ENCODE results near the gene FAM50B.

The FAM50B gene

GRCh38 chr6:3805448-3806123 is 43.6 kb upstream of the FAM50B start:
- TF ChIP-seq, protein P1, sequence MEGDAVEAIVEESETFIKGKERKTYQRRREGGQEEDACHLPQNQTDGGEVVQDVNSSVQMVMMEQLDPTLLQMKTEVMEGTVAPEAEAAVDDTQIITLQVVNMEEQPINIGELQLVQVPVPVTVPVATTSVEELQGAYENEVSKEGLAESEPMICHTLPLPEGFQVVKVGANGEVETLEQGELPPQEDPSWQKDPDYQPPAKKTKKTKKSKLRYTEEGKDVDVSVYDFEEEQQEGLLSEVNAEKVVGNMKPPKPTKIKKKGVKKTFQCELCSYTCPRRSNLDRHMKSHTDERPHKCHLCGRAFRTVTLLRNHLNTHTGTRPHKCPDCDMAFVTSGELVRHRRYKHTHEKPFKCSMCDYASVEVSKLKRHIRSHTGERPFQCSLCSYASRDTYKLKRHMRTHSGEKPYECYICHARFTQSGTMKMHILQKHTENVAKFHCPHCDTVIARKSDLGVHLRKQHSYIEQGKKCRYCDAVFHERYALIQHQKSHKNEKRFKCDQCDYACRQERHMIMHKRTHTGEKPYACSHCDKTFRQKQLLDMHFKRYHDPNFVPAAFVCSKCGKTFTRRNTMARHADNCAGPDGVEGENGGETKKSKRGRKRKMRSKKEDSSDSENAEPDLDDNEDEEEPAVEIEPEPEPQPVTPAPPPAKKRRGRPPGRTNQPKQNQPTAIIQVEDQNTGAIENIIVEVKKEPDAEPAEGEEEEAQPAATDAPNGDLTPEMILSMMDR (IDR thresholded peaks at IDR 0.05; ENCODE audit: low read depth, low read length, missing control alignments): no peak
- DNase-seq (ENCODE audit: low read depth): no peak
- H3K4me3 ChIP-seq (ENCODE audit: low read depth, low read length): no peak overlapping the region

DNA sequence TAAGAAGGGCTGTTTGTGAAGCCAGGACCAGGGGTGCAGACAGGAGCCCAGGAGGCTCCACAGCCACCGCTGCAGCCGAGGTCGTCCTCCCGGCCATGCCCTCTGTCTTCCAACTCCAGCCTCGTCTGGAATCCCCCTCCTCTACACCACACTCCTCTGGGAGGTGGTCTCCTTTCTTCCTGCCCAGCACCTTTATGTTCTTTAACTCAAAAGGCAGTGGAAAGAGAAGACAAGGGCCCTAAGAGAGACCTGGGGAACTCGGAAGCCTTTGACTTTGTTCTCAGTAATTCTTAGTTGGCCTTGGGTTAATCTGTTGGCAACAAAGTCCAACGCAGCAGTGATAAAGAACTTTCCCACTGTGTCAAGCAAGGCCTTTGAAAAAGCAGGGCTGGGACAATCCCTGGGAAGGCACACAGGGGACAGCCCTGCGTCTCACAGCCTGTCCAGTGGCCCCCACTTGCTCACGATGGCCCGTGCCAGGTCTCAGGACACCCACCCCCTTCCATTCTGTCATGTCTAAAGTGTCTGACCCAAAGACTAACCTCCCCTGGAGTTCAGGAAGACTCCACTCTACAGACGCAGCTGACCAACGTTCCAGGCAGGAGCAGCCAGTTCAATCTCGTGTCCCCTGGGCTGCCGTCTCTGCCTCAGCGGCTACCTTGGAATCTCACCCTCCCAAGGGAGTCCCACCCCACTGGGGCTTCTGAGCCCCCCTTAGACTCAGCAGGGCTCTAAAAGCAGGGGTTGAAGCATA is 42.8 kb upstream of the FAM50B start:
- no peak for DNase-seq (ENCODE audit: low read depth)
- H3K4me3 ChIP-seq (ENCODE audit: low read depth, low read length): no peak overlapping the region
- TF ChIP-seq, protein P1 (IDR thresholded peaks at IDR 0.05; ENCODE audit: low read depth, low read length, missing control alignments): no peak

DNA sequence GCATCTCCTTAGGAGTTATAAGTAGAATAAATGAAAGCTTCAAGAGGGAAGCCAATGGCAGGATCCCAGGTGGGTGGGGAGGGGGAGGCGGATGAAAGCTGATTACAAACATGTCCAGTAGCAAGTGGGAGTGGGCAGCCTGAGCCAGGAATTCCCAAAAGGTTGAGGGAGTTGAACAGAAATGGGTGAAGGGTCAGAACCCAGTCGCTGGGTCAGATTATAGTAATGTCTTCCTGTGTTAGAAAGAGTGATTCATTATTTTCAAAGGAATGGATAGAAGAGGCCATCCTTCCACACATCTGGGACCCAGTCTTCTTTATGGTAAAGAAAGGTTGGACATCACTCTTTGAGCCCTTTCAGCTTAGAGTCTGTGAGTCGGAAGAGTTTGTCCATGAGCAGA is 41.0 kb upstream of the FAM50B start:
- TF ChIP-seq, protein P1 (IDR thresholded peaks at IDR 0.05; ENCODE audit: low read depth, low read length, missing control alignments): no peak
- DNase-seq (ENCODE audit: low read depth): no peak
- H3K4me3 ChIP-seq (ENCODE audit: low read depth, low read length): no peak overlapping the region

DNA sequence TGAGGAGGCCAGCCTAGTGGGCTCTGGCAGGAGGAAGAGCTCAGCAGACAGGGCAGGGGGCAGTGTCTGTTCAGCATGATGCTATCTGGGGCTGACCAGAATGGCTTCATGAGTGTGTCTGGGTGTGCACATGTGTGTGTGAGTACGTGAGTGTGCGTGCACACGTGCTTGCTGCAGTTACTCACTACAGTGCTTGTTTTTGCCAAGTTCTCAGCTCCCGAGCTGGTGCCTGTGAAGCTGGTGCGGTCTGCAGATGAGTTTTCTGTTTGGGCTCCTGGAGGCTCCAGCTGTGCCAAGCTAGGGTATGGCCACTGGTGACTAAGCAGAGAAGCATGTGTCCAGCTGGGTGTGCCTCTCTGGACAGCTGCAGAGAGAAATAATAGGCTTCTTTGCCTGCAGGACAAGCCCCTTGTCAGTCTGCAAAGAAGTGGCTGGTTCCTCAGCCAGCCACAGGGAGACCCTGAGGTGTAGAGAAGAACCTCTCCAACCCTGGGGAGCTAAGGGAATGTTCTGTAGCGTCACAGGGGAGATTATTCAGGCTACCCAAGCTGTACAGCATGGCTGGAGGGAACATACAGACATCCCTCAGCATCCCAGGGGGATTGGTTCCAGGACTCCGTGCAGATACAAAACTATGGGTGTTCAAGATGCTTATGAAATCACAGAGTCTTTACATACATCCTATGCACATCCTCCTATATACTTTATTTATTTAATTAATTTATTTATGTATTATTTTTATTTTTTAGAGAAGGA is 40.2 kb upstream of the FAM50B start:
- no peak overlapping the region for H3K4me3 ChIP-seq (ENCODE audit: low read depth, low read length)
- TF ChIP-seq, protein P1 (IDR thresholded peaks at IDR 0.05; ENCODE audit: low read depth, low read length, missing control alignments): no peak

DNA sequence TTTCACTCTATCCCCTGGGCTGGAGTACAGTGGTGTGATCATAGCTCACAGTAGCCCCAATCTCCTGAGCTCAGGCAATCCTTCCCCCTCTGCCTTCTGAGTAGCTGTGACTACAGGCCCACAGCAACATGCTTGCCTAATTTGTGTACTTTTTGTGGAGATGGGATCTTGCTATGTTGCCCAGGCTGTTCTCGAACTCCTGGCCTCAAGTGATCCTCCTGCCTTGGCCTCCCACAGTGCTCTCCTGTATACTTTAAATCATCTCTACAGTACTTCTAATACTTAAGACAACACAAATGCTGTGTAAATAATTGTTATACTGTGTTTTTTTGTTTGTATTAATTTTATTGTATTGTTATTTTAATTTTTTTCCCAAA is 39.7 kb upstream of the FAM50B start:
- H3K4me3 ChIP-seq (ENCODE audit: low read depth, low read length): no peak overlapping the region
- TF ChIP-seq, protein P1 (IDR thresholded peaks at IDR 0.05; ENCODE audit: low read depth, low read length, missing control alignments): no peak
- no peak for DNase-seq (ENCODE audit: low read depth)

More for the DNA sequence above, 40.2 kb upstream of the FAM50B start:
- no peak for DNase-seq (ENCODE audit: low read depth)

DNA sequence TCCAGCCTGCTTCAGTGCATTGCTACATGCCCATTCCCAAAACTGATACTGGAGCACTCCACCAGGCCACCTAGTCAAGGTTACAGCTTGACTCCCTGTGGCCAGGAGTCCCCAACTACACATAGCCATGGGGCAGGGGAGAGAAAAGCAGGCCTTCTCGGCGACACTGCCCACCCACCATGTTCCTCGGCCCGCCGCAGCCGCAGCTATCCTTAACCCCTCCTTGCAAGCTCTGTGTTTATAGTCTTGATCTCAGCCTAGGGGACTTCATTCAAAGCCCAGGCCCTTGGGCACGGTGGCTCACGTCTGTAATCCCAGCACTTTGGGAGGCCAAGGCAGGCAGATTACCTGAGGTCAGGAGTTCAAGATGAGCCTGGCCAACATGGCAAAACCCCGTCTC is 39.2 kb upstream of the FAM50B start:
- TF ChIP-seq, protein P1 (IDR thresholded peaks at IDR 0.05; ENCODE audit: low read depth, low read length, missing control alignments): no peak
- DNase-seq (ENCODE audit: low read depth): no peak
- H3K4me3 ChIP-seq (ENCODE audit: low read depth, low read length): no peak overlapping the region

All from GM12864 (cell line).